ENCODE data around the gene HMGN1.

HMGN1 gene

GRCh38 chr21:39387461-39388037 lies 38.7 kb upstream of the HMGN1 start:
- peak overlapping the region; percentile 53 for H3K27ac ChIP-seq (replicated peaks)

GRCh38 chr21:39386899-39387298 lies 38.0 kb upstream of the HMGN1 start:
- H3K27ac ChIP-seq (replicated peaks) = peak overlapping the region; percentile 53
- no peaks in the 10 kb centered on the region for H3K27me3 ChIP-seq (ENCODE audit: insufficient read depth, poor library complexity, severe bottlenecking)
- no peak overlapping the region for H3K4me3 ChIP-seq (replicated peaks; ENCODE audit: insufficient read depth, low read length)
- TF ChIP-seq REST (IDR thresholded peaks at IDR 0.05; ENCODE audit: insufficient replicate concordance, low read depth) (no peak), SPI1 (IDR thresholded peaks at IDR 0.05; ENCODE audit: borderline replicate concordance, low read depth) (no peak), POLR2AphosphoS5 (IDR thresholded peaks at IDR 0.05; ENCODE audit: low read depth) (no peak), CTCF (IDR thresholded peaks at IDR 0.05; ENCODE audit: insufficient read depth, low read length) (no peak), GABPA (IDR thresholded peaks at IDR 0.05; ENCODE audit: low read depth) (no peak)
- DNase-seq (ENCODE audit: low read depth in 1 of 2, low spot score in 1 of 2) = no peak

More at GRCh38 chr21:39387461-39388037, 38.7 kb upstream of the HMGN1 start:
- no peaks in the 10 kb centered on the region for H3K27me3 ChIP-seq (ENCODE audit: insufficient read depth, poor library complexity, severe bottlenecking)
- TF ChIP-seq POLR2AphosphoS5 (IDR thresholded peaks at IDR 0.05; ENCODE audit: low read depth) (peak; percentile 16), SPI1 (IDR thresholded peaks at IDR 0.05; ENCODE audit: borderline replicate concordance, low read depth) (no peak), REST (IDR thresholded peaks at IDR 0.05; ENCODE audit: insufficient replicate concordance, low read depth) (no peak)
- peak; percentile 84 to 94 for DNase-seq (ENCODE audit: low read depth in 1 of 2, low spot score in 1 of 2)
- H3K4me3 ChIP-seq (replicated peaks; ENCODE audit: insufficient read depth, low read length) = peak overlapping the region; percentile 53

- no peak overlapping the region for H3K27ac ChIP-seq (replicated peaks)
- DNase-seq (ENCODE audit: low read depth in 1 of 2, low spot score in 1 of 2) = no peak
- no peak overlapping the region for H3K4me3 ChIP-seq (replicated peaks; ENCODE audit: insufficient read depth, low read length)
- TF ChIP-seq GABPA (IDR thresholded peaks at IDR 0.05; ENCODE audit: low read depth) (no peak), POLR2AphosphoS5 (IDR thresholded peaks at IDR 0.05; ENCODE audit: low read depth) (no peak), SPI1 (IDR thresholded peaks at IDR 0.05; ENCODE audit: borderline replicate concordance, low read depth) (no peak), REST (IDR thresholded peaks at IDR 0.05; ENCODE audit: insufficient replicate concordance, low read depth) (no peak), CTCF (IDR thresholded peaks at IDR 0.05; ENCODE audit: insufficient read depth, low read length) (no peak)
- H3K27me3 ChIP-seq (ENCODE audit: insufficient read depth, poor library complexity, severe bottlenecking) = no peaks in the 10 kb centered on the region
Observed at GRCh38 chr21:39386194-39386593, 37.3 kb upstream of the HMGN1 start.

Measured in HL-60 (cell line).